ENCODE results near the gene HYDIN.
"Not testable (repeated sequence)": the region's sequence is repeated elsewhere in the genome, so short reads cannot be mapped to it uniquely, and the experiment has no call there.

The HYDIN gene

DNA sequence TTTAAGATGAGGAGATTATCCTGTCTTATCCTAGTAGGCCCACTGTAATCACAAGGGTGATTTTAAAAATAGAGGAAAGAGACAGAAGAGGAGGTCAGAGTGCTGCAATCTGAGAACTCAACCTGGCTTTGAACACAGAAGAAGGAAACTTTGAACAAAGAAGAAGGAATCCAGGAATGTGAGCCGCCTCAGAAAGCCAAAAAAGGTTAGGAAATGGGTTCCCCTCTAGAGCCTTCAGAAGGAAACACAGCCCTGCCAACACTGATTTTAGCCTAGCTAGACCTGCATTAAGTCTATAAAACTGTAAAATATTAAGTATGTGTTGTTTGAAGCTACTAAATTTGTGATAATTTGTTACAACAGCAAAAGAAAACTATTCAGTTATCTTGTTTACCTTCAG is 149.7 kb downstream of the HYDIN start:
- not testable (repeated sequence) for DNase-seq

DNA sequence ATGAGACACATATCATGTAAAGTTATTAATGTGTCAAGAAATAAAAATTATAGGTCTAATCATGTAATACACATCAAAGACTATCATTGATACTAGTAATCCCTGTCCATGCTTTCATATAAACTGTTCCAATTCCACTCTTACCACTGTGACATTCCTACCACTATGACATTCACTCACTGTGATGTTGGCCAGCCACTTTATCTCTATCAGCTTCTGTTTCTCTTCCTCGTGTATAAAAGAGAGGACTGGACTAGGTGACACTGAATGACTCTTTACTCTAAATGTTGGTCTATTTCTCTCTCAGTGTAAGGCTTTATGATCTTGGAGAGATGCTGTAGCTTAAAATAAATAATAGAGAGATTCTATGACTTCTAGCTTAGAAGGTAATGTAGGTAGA is 150.3 kb downstream of the HYDIN start:
- not testable (repeated sequence) for DNase-seq

DNA sequence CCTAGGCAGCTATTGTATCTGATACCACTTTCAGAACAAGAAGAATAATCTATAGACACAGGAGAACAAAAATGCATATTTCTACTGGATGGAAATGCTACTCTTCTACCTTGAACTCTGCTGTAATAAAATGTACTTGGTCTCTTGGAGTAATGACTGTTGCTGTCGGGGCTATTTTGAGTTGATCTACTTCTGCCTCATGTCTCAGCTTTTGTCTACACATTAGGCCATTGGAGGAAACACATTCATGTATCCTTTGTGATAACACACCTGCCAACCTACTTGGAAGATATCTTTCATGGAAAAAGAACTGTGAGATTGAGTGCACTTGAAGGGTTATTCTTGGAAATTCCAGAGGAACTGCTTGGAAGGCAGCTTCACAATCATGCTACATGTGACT is 159.9 kb downstream of the HYDIN start:
- DNase-seq: not testable (repeated sequence)

DNA sequence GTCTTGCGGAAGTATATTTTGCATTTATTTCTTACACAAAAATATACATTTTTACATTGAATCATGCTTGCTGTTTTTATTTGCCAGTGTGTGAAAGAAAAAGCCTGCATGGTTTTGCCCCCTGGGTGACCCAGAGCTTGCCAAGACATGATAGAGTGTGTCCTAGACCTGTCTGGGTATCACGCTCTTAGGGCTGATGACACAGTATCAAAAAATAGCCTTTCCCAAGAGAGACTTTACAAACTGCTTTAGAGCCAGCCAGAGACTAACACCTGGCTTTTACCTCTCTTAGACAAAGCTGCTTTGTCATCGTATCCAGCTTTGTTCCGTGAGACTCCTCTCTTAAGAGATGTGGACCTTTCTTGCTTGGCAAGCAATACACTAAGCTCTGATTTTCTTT is 160.7 kb downstream of the HYDIN start:
- not testable (repeated sequence) for DNase-seq

DNA sequence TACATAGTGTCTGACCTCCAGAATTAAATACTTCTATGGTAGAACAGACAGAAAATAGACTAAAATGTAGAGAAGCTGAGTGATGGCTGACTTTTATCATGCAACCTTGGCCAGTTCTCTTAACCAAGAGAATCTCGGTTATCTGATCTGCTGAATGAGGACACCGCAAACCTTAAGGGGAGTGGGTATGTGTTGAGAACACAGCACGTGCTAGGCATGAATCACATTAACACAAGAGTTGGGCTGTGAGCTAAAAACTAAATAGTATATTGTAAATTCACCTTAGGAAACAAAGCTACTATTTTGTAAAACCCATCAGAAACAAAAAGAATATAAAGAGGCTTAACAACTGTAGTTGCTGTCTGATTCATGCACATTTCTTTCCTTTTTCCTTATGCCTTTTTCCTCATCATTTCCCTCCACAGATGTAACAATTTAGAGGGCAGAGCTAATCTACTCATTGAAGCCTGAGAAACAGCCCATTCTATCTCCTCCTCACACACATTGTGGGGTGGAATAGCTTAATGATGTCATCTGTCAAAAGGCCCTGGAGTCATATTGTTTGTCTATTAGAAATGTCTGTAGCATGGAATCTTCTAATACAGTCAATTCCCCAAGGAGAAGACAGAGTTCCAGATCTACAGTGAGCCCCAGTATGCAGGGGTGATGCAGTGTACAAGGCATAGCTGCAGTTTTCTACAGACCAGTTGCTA is 176.5 kb downstream of the HYDIN start:
- not testable (repeated sequence) for DNase-seq

DNA sequence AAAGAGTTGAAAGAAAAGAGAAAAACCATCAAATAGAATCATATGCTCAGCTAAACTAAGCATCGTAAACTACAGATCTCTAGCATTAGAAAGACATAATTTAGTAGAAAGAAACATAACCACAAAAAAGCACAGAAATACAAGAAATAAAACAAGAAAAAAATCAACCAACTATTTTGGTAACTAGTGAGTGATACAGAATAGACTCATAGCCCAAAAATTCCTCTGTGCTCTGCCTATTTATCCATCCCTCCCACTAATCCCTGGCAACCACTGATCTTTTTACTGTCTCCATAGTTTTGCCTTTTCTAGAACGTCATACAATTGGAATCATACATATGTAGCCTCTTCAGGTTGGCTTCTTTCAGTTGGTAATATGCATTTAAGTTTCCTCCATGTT is 180.2 kb downstream of the HYDIN start:
- not testable (repeated sequence) for DNase-seq

DNA sequence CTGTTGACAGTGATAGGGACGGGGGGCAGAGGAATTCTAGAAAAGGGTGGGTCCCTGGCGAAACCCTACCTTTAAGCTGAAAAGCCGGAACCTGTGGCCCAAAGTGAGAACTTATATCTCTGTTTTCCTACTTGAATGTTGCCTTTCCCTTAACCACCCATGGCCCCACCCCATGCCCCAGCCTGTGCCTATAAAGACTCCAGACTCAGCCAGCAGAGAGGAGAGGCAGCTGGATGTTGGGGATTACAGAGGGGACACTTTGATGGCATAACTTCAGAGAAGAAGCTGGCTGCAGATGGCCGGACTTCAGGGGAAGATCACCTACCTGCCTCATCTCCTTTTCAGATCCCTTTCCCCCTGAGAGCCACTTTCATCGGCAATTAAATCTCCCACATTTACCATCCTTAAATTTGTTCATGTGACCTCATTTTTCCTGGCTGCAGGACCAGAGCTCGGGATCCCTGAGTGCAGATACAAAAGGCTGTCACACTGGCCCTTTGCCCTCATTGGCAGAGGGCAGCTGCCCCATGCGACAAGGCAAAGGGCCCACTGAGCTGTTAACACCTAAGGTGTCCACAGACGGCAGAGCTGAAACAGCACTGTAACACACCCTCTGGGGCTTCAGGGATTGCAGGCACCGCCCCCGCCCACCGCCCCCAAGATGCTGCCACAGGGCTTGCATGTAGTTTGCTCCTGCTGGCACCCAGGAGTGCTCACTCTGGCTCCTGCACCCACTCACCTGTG is 191.0 kb downstream of the HYDIN start:
- DNase-seq: not testable (repeated sequence)

DNA sequence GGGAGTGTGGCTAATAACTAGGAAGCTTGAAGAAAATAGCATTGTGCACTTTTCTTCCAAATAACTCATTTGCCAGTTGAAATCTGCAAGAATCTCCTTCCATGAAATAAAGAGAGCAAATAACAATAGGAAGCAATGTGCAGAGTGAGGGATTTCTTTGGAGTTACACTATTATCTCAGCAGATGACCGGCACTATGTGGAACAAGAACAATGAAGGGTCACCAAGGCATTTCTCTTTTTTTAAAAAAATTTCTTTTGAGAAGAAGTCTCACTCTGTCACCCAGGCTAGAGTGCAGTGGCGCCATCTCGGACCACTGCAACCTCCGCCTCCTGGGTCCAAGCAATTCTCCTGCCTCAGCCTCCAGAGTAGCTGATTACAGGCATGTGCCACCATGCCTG is 192.1 kb downstream of the HYDIN start:
- DNase-seq: not testable (repeated sequence)

DNA sequence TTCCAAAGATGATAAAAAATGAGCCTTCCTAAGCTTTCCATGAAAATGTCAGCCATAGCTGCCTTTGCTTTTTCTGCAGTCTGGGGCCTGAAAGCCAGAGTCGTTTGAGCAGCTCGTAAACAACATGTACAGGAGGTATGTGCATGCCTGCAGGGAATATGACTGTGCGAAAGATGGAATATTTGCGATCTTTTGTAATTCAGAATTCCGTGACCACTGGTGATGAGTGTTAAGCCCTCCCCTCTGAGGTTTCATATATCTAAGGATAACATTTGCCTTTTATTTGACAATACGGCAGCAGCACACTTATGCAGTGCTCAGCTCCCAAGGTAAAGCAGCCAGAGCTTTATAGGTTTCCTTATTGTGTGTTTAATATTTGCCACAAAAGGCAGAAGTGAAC is 192.5 kb downstream of the HYDIN start:
- DNase-seq: not testable (repeated sequence)

DNA sequence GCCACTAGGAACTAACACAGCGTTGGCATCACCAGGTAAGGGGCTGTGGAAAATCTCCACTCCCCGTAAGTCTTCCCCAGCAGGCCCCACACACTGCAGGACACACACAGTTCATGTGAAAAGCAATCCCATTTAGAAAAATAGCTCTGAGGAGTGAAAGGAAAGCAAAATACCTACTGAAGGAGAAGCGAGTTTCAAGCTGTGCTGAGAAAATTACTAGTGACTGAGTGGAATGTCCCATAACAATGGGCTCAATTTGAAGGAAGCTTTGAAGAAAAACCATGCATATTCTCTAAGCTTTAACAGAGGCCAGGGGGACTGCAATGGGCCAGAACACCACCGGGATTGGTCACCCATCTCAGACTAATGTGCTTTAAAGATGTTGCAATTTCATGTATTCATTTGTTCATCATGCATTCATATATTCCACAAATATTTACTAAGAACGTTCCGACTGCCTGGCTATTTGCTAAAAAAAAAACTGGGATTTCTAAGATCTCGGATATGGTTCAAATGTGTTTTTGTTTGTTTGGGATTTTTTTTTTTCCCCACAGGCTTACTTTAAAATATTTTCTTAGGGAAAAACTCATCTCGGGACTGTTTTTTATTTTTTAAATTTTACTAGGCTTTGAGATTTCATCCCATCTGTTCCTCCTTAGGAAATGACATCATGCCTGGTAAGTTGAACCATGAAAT is 202.3 kb downstream of the HYDIN start:
- DNase-seq: not testable (repeated sequence)

DNA sequence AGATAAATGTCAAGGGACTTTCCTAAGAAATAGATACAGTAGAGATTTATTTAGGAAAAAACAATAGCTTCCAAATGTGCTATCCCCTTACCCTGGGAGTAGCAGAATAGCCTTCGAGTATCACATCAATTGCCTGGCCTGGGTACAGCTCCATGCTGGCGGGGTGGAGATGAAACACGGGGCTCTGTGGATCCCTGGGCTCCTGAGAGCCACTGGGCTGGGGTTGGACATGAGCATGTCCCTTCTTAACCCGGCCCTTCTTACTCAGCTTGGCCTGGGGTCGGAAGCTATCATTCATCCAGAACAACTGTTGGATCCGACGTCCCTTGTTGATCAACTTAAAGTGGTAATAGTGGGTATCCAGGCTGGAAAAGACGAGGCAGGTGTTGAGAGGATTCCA is 203.0 kb downstream of the HYDIN start:
- DNase-seq: not testable (repeated sequence)

DNA sequence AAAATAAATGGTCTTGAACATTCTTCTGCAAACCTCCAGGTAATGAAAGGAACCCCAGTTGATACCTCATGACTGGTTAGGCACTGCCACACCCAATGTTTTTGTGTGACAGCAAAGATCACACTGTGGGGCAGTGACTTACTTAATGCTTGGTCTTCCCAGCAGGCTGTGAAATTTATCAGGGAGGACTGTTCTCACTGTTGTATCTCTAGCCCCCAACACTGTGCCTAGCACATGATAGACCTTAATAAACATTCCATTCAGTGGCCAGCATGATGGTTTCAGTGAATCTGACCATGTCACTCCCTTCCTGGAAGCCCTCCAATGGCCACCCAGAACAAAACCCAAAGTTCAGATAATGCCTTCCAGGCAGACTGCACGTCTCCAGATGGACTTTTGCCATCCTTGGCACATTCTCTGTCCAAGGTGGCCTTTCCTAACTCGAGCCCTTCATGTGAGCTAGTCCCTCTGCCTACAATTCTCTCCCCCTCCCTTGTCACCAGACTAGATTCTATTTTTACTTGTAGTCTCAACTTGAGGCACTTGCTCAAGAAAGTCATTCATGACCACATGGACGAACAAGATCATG is 206.6 kb downstream of the HYDIN start:
- not testable (repeated sequence) for DNase-seq

DNA sequence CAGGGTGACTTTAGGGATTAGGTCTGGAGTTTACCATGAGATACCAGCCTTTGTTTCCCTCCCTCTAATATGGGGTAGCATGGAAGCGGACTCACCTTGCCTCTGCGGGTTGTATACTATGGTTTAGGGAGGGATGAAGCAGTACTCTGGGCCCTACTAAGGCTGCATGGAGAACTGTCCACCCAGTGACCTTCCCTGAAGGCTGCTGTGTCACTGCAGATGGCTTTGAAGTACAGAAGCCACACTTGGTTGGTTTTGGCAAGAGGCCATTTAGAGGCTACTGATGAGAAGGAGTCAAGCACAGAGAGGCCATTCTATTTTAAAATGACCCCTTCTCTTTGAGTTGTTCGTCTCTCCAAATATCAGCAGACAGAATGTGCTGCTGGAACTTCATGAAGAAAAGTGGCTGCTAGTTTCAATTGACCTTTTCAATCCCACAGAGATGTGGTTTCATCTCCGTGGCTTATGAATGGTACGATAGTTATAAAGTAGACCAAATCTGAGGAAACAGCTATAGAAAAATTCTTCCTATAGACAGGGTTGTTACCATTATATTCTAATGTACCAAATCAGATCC is 208.5 kb downstream of the HYDIN start:
- DNase-seq: not testable (repeated sequence)

DNA sequence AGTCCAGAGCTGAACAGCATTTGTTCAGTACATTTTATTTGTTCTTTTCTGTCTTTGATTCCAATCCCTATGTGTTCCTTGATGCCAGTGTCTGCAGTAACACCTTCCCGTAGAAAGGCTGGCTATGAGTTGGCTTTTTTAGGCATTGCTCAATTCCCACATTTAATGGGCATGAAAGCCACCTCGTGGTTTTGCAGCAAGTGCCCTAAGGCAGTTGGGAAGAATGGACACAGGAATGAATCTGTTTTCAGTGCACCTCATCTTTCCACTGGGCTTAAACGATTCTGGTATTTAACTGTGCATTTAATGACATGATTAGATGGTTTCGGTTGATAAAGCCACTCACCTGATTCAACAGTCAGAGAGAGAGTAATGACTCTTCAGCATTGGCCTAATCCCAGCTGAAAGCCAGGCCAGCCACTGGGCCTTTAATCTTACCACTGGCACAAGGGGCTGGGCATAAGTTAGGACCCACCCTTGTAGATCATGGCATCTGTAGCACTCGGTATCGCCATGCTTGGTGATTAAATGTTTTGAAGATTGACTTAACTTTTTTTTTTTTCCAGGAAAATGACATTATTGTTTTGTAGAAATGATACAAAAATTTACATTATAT is 211.3 kb downstream of the HYDIN start:
- not testable (repeated sequence) for DNase-seq

DNA sequence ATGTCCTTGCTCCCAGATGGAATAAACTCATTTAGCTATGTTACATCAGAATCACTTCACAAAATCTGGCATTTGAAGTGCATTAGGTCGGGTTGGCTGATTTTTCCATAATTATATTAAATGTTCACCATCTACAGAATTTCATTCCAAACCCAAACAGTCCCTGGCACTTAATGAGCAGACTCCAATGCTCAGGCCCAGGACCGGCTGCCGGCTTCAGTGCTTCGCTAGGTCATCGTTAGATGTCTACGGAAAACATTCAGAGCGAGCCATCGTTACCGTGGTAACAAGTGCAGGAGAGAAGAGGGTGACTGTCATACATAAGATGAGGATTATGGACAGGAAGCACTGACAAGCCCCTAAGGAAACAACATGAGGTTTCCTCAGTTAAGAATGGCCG is 215.1 kb downstream of the HYDIN start:
- not testable (repeated sequence) for DNase-seq

DNA sequence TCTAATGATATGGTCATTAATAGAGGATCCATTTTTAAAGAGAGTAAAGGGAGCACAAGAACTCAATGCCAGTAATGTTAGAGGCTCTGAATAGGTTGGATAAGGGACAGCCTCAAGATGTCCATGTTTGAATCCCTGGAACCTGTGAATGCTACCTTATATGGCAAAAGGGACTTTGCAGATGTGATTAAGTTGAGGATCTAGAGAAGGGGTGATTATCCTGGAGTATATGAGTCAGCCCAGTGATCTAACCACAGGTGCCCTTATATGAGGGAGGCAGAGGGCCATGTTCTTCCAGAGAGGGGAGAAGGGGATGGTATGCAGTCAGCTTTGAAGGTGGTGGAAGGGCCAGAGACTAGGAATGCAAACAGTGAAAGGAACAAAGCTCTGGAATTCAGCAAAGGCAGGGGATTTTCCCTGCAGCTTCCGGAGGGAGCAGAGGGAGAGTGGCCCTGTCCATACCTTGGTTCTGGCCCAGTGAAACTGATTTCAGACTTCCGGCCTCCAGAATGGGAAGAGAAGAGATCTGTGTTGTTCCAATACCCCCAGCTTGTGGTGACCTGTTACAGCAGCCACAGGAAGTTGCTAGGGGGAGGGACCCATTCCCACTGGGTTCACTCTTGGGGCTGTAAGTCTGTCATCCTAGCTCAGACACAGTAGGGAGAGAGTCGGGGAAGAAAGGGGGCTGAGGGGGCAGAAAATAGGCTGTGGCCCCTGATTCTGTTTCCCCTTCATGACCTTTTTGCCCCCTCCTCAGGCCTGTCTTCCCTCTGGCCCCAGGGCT is 220.9 kb downstream of the HYDIN start:
- not testable (repeated sequence) for DNase-seq

DNA sequence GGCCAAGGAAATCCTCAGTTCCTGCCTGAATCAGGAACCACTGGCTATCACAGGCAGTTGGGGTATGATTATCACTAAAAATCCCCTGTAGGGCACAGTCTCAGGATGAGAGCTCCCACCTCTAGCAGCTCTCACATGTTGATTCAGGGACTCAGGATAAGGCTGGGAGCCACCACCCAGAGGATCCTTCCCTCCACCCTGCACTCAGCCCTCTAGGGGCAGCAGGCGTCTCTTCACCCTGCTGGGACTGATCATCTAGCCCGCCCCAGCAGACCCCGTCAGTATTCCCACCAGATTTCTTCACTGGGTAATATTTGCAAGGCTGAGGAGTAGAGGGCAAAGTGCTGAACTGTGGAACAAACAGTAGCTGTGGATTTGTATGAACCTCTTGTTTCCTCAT is 224.0 kb downstream of the HYDIN start:
- not testable (repeated sequence) for DNase-seq

DNA sequence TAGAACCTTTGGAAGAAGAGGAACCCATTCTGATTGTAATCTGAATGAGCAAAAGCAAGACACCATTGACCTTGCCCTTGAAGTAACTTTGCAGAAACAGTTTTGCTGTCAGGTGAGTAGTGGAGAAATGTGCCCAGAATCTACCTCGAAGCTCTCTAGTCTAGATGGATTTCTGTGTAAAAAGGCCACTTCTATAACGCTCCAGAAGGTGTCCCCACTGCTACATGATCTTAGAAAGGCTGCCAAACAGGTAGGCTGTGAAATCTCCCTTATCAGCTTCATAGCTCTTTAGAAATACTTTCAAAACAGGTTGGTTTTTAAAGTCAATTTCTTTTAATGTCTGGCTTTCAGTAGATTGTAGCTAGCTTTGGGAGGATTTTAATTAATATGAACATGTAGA is 230.8 kb downstream of the HYDIN start:
- DNase-seq: not testable (repeated sequence)

DNA sequence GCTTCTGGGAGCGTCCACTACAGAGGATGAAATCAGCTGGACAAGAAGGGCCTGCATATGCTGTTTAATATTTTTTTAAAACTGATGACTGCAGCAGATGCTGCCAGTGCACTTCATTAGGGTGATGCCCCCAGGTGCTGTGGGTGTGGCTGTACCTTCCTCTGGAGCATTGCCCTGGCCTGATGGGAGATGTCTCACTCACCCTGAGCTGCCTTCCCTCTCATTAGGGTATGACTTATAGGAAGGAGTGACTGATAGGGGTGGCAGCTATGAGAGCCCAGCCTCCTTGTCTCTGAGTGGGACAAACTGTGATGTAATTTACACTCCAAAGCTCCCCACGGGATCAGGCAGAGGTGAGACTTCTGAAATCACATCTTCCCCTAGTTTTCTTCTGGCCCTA is 234.7 kb downstream of the HYDIN start:
- DNase-seq: not testable (repeated sequence)

DNA sequence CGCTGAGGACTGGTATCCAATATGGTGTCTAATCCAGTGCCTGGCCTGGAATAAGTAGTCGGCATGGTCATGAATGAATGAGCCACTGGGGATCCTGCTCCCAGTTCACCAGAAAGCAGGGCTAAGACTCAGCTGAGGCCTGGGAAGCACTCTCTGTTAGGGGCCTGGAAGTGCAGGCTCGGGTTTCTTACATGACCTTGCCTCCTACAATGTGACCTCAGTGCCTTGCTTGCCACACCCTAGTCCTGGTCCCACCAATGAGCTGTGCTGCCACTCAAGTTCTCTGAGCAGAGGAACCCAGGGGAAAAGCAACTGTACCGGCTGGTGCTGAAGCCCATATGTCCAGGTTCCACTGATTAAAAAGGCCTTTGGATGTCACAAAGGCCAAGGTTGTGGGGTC is 238.0 kb downstream of the HYDIN start:
- DNase-seq: not testable (repeated sequence)

DNA sequence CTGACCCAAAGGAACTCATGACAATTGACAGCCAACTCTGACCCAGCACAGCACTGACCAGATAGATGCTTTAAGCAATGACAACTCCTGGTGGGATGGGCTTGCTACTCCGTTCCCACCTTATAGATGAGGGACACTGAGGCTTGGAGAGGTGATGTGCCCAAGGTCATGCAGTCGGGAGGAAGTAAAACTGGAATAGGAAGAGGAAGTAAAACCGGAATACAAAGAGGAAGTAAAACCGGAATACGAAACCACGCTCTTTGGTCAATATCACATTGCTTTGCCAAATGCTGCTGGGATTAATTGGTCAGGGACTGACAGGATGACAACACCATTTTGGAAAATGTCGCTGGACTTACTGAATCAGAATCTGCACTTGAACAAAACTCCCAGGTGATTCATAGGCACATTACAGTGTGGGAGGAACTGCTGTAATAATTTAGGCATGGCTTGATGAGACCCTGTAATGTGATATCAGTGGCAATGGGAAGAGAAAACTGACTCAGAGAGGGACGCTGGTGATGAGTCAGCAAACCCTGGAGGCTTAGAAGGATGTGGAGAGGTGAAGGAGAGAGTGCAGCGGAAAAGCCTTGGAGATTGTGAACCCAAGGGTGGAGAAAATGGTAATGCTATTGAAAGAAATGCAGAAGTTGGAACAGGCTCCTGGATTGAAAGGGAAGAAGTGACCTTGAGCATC is 243.4 kb downstream of the HYDIN start:
- not testable (repeated sequence) for DNase-seq

Data from amniotic stem cell (primary cell).